ENCODE measurements around the gene GATAD2A.

GATAD2A gene

DNA sequence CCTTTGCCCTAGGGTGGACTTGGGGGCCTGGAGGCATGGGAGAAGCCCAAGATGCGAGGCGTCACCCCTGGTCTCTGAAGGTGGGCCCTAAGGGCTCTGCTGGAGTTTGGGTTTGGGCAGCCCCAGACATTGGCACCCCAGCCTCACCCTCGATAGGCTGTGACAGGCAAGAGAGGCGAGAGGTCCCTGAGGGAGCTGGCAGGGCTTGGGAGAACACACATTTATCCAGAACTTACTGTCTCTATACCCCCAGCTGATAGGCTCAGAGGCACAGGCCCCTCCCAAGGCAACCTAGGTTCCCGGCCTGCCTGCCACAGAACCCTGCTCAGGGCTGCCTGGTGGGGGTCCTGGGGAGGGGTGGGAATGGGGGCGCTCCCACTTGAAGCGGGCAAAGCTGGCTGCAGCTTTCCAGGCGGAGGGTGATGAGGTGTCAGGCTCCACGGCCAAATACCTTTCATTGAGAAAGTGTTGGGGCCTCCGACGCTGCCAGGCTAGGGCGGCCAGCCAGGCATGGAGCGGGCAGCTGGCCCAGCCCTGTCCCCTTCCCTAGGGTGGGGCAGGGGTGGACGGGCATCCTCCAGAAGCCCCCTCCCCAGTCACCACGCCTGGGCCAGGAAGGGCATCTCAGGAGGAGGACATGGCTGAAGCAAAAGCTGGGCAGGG is 142.3 kb downstream of the GATAD2A start:
- no peak for DNase-seq (ENCODE audit: low read depth)

DNA sequence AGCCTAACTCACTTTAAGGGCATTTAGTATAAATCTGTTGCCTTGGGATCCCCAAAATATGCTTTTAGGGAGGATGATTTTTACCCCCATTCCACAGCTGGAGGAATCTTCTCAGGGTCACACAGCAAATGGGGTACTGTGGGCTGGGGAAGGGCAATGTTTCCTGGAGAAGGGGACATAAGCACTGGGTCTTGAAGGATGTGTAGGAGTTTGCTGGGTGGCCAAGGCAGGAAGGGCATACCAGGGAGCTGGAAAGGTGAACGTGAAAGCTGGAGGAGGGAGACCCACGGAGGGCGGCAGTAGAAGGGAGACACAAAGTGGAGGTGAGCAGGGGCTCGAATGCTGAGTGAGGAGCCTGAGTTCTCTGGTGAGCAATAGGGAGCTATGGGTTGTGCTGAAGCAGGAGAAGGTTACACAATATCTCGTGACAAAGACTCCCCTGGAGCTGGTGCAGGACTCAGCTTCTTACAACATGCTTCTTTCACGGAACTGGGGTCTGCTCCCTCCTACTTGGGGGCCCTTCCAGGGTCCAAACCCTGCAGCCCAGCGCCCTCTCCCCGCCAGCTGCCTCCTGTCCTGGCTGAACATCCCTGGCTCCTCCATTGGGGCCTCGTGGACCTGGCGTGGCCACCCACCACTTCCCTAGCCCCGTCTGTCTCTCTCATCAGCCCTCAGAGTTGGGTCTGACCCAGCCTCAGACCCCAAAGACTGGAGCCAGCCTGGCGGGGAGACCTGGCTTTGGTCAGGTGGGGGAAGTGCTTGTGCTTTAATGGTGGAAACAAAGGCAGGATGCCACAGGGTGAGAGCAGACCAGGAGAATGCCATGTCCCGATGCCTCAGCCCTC is 143.7 kb downstream of the GATAD2A start:
- peak; percentile 62 for DNase-seq (ENCODE audit: low read depth)

DNA sequence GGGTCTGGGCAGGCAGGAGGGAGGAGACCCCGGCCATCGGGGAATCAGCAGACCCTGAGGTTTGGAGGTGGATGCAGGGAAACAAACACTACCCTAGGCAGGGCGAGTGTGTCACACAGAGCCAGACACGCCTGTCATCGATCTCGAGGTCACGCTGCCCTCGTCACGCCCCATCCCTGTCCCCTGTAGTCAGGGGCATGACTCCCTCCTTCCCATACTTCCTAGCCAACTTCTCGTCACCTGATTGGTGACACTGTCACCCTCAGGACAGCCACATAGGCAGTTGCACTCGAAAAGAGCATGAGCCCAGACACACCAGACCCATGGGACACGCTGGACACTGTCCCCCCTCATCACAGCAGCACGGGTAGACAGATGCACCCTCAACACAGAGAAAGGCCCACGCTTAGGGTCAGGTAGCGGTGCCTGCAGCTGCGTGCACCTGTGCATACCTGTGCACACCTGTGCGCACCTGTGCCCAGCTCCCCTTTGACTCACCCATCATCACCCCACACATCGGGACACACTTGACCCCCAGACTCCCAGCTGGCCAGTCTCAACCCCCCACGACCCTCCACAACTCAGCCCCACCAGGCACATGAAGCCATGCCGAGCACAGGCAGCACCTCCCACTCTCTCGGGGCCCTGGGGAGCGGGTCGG is 144.5 kb downstream of the GATAD2A start:
- no peak for DNase-seq (ENCODE audit: low read depth)

DNA sequence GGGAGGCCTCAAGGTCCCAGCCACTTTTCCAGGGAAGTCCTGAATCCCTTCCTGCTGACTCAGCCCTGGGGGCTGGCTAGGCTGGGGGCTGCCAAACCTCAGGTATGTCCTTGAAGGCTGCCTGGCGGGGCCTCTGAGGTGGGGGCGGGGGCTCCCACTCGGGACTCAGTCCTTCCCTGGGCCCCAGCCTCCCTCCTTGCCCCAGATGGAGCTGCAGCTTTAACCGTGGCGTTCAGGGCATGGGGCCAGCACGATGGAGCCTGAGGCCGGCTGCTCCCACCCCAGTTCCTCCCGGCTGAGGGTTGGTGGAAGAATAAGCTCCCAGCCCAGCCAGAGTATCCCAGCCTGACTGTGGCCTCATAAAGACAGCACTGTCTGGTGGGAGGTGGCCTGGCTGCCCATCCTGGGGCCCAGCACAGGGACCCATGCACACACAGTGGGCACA is 145.0 kb downstream of the GATAD2A start:
- DNase-seq (ENCODE audit: low read depth), result peak; percentile 80

DNA sequence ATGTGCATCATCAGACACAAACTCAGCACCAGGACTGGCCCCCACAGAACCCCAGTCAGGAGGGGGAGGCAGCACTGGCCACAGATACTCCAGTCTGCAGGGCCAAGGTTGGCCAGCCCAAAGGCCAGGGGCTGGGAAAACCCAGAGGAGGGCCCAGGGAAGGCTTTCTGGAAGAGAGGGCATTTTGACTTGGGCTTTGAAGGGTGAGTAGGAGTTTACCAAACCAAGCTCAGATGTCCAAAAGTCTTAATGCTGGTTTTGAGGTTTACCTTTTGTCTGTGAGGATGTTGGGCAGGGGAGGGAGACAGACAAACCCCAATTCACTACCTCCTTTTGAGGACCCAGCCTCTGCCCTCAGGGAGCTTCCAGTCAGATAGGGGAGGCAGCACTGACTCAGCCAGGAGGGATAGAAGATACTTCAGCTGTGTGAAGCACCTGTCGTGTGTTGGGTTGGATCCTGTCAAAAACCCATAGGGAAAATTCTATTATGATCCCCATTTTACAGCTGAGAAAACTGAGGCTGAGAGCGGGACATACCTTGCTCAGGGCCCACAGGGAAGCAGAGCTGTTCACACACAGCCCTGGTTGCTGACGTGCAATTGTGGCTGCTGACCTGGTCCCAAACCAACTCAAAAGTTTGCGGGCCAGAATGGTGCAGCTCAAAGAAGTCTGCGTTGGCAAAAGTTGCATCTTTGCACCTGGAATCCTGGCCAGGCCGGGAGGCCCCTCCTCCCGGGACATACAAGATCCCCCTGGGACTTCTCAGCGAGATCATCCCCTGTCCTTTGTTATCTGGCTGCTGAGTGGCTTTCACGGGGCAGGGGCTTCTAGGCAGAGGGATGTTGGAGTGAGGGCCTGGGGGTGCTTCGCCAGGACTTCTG is 145.7 kb downstream of the GATAD2A start:
- DNase-seq (ENCODE audit: low read depth), result no peak

DNA sequence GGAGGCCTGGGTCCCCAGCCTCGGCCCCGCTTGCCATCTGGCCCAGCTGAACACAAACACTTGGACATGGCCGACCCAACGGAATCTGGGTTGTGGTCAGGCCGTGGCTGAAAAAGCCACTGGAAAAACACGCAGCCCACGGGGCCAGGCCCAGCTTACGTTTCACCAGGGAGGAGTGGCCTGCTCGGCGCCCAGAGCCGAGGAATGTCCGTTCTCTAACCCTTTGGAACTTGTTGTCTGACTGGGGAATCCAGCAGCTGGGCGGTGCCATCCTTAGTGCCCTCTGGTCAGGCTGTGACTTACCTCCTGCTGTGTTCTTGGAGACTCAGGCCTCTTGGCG is 146.3 kb downstream of the GATAD2A start:
- peak; percentile 59 for DNase-seq (ENCODE audit: low read depth)

DNA sequence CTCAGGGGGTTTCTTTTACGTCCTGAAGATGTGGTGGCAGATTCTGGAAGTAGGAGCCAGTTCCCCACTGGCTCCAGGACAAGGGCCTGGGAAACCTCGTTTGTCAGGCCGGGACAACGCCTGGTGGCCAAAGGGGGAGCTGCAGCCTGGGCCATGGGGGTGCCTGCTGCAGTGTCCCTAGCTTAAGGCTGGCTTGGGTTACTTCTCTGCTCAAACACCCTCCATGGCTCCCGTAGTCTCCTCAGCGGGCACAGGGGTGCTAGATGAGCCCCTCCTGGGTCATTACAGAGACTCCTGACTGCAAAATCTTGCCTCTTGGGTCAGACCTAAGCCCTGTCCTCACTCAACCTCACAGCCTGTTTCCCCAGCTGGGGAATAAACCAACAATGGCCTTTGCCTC is 147.3 kb downstream of the GATAD2A start:
- DNase-seq (ENCODE audit: low read depth), result no peak

DNA sequence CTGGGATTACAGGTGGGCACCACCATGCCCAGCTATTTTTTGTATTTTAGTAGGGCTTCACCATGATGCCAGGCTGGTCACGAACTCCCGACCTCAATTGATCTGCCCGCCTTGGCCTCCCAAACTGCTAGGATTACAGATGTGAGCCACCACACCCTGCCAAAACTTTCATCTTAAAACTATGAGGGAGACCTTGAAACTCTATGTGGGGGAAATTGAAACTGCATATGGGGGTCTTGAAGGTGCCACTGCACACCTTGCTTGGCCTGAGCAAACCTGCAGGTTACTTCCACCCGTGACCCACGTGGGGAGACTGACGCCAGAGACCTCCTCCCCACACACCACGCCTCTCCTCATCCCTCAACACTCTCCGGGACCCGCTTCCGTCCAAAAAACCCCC is 148.2 kb downstream of the GATAD2A start:
- DNase-seq (ENCODE audit: low read depth), result no peak

DNA sequence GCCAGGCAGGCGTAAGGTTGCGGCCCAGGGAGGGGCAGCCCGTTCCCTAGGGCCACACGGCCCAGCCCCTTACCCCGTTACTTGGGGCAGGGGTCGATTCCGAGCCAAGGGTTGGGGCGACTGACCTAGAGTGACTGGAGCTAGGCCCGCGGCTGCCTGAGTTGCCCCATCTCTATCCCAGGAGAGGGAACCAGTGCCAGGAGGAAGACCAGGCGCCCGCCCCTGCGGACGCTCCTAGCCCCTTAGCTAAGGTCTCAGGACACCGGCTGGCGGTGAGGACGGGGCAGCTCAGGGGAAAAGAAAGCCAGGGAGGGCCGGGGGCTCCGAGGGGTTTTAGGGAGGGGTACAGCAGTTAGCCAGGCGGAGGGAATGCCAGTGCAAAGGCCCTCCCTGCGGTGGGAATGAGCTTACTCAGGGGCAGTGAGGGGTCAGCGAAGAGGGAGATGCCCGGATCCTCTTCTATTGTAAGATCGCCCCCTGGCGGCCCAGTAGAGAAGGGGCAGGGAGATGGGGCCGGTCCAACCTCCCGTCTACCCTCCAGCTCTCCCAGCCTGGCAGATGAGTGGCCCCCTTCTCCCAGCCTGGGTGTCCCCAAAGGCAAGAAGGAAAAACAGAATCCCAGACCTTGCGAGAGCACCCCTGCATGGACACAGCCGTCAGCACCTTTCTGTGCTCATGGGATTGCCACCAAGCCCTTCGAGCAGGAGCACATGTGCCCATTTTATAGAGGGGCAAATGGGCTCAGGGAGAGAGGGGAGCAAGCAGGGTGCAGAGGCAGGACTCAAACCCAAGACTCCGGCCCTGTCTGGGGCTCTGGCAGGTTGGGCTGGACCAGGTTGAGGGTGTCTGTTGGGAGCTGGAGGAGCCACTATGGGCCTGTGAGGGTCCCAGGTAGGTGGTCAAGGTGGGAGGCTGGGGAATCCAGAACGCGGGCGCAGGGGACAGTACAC is 148.9 kb downstream of the GATAD2A start:
- DNase-seq (ENCODE audit: low read depth), result peak; percentile 34

DNA sequence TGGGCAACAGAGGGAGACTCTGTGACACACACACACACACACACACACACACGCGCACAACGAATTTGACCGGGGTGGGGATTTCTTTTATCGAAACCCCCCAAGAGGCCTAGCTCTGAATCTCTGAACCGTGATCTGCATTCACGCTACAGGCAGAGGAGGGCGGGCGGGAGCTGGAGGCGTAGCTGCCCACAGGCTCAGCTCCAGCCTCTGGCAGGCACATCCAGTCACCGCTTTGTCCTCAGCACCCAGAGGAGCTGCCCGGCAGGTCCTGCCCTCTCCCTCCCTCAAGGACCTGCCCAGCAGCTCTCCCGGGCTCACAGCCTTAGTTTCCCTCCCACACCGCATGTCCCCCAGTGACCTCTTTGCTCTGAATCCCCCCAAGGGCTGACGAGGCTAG is 152.6 kb downstream of the GATAD2A start:
- DNase-seq (ENCODE audit: low read depth), result no peak

Measured in amniotic epithelial cell (primary cell).